Epithelial cell of esophagus (primary cell): ENCODE measurements around the gene ARFGAP2.

Source experiments
- DNase-seq: peaks from one replicate; pipeline ENCODE4 v3.0.0; 2010; ENCODE audit warnings: low read depth
- H3K4me3 ChIP-seq: 2 replicates; pipeline ENCODE4 v1.5.1; 2011; ENCODE audit warnings: mild to moderate bottlenecking, low read length, control low read depth
- CTCF ChIP-seq: IDR thresholded peaks from 2 replicates; pipeline ENCODE4 v1.5.1; 2011; ENCODE audit warnings: low read depth, mild to moderate bottlenecking, low read length, control low read depth, inconsistent platforms; ENCODE audit not compliant: insufficient read depth; ENCODE audit errors: missing control alignments

Gene ARFGAP2

GRCh38 chr11:47147681-47148080 is 29.0 kb downstream of the ARFGAP2 start:
- no peak overlapping the region for H3K4me3 ChIP-seq
- no peak for TF ChIP-seq CTCF

GRCh38 chr11:47147250-47147649 is 29.4 kb downstream of the ARFGAP2 start:
- TF ChIP-seq CTCF: no peak
- no peak for DNase-seq
- no peak overlapping the region for H3K4me3 ChIP-seq

More at GRCh38 chr11:47147681-47148080, 29.0 kb downstream of the ARFGAP2 start:
- DNase-seq: no peak

GRCh38 chr11:47144541-47144940 is 32.1 kb downstream of the ARFGAP2 start:
- no peak for DNase-seq
- TF ChIP-seq CTCF: no peak
- H3K4me3 ChIP-seq: no peak overlapping the region

DNA sequence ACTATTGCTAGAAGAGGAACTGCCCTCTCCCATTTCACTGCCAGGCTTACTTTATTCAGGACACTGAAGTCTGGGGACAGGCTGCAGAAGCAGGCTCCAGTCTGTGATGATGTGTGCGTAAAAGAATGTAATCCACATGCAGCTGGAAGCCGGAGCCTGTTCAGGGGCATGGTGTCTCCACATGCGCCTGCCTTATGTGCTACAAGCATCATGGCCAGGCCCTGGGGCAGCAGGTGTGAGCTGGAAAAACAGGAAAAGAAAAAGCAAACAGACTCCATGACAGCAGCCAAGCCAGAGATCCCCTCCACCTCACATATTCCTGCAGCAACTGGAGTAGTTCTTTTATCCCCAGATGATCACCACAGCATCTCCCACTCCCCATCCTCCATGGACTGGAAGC is 33.4 kb downstream of the ARFGAP2 start:
- peak; percentile 95 for DNase-seq
- TF ChIP-seq CTCF: no peak
- H3K4me3 ChIP-seq: no peak overlapping the region

GRCh38 chr11:47139878-47140277 is 36.8 kb downstream of the ARFGAP2 start:
- no peak overlapping the region for H3K4me3 ChIP-seq
- DNase-seq: no peak
- TF ChIP-seq CTCF: no peak

DNA sequence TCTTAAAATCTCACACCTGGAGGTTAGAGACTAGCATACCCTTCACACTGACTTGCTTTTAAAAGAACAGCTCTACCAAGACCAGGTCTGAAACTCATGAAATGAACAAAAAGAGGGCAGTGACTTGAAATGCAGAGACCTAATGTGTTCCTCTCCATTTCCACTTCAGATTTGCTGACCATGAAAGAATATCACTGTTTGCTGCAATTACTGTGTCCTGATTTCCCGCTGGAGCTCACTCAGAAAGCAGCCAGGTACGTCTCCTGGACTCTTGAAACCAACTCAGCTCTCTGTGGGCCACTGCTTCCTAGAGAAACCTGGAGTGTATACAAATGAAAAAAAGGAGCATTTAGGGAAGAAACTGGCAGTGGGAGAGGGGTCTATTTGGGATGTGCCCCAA is 39.2 kb downstream of the ARFGAP2 start:
- H3K4me3 ChIP-seq: no peak overlapping the region
- no peak for DNase-seq
- TF ChIP-seq CTCF: no peak

- DNase-seq: no peak
- no peak for TF ChIP-seq CTCF
These were observed 39.8 kb downstream of the ARFGAP2 start for GRCh38 chr11:47136921-47137320.

More at GRCh38 chr11:47136921-47137320, 39.8 kb downstream of the ARFGAP2 start:
- no peak overlapping the region for H3K4me3 ChIP-seq
